HUES6 (cell line): ENCODE measurements around the gene LMF2.

ENCODE experiments used
- H3K27ac ChIP-seq: 2 replicates; pipeline ENCODE4 v1.7.0; 2013; ENCODE audit warnings: low read depth, mild to moderate bottlenecking, low read length, inconsistent platforms
- H3K27me3 ChIP-seq: 2 replicates; pipeline ENCODE4 v1.6.1; 2013; ENCODE audit warnings: low read length; ENCODE audit not compliant: control insufficient read depth, insufficient read depth
- H3K36me3 ChIP-seq: 2 replicates; pipeline ENCODE4 v1.6.1; 2013; ENCODE audit warnings: low read length; ENCODE audit not compliant: control insufficient read depth, insufficient read depth
- H3K4me1 ChIP-seq: 2 replicates; pipeline ENCODE4 v1.6.1; 2013; ENCODE audit warnings: low read length; ENCODE audit not compliant: control insufficient read depth, insufficient read depth
- H3K4me3 ChIP-seq: 2 replicates; pipeline ENCODE4 v1.5.1; 2013; ENCODE audit warnings: low read depth, low read length
- H3K9ac ChIP-seq: one replicate; pipeline ENCODE4 v1.6.1; 2013; ENCODE audit warnings: mild to moderate bottlenecking, low read length
- H3K9me3 ChIP-seq: 2 replicates; pipeline ENCODE4 v1.6.1; 2013; ENCODE audit warnings: low read depth, low read length; ENCODE audit not compliant: control insufficient read depth, insufficient read depth

Gene LMF2

DNA sequence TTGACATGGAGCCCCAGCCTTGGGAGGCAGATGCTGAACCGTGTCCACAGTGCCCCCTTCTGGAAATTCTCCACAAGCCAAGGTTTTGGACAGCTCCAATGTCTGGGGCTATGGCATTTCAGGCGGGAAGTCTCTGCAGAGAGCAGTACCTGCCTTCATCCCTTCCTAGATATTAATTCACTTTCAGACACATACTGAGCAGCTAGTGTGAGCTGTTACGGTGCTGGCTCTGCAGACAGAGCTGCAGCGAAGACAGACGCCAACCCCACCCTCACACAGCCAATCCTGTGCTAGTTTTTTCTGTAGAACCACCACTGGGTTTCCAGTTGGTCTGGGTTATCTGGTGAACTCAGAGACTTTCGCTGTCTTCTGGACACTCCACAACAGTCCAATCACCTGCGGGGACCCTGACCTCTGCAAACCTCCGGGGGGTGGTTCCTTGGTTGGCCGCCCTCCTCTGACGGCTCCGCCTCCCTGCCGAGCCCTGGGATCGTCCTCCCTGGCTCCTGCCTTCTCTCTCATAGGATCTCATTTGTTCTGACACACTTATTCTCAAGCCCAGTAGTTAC lies 9.1 kb downstream of the LMF2 start:
- H3K9me3 ChIP-seq: no peaks in the 10 kb centered on the region
- H3K4me1 ChIP-seq: peaks cover 6% of the 10 kb centered on the region; the same call in 1 of the 2 replicates
- peak overlapping the region; percentile 5 for H3K9ac ChIP-seq
- H3K36me3 ChIP-seq: peaks cover 7% of the 10 kb centered on the region
- no peak overlapping the region for H3K27ac ChIP-seq
- H3K27me3 ChIP-seq: no peaks in the 10 kb centered on the region
- peak overlapping the region; percentile 14; the same call in 1 of the 2 replicates for H3K4me3 ChIP-seq

DNA sequence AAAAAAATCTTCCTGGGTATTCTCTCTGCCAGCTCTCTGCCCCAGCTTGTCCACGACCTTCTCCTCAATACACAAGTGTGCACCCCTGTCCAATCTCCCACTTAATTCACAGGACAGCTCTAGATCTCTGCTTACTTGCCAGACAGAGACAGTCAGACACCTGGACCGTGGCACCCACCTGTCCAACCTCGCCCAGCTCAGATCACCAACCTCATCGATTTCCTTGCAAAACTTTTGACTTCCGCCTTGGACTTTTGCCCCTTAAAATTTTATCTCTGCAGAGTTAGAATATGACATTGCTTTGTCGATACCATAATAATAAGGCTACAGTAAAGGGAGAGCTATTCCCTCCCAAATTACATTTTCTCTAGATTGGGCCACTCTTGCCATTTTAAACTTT lies 10.4 kb downstream of the LMF2 start:
- H3K4me3 ChIP-seq: no peak overlapping the region
- 0 out of 2 replicates have a peak, but pooled peaks cover under 1% of the 10 kb centered on the region for H3K36me3 ChIP-seq
- H3K4me1 ChIP-seq: peaks cover 6% of the 10 kb centered on the region; the same call in 1 of the 2 replicates
- H3K9me3 ChIP-seq: no peaks in the 10 kb centered on the region
- H3K9ac ChIP-seq: no peak overlapping the region
- H3K27me3 ChIP-seq: no peaks in the 10 kb centered on the region
- no peak overlapping the region for H3K27ac ChIP-seq

DNA sequence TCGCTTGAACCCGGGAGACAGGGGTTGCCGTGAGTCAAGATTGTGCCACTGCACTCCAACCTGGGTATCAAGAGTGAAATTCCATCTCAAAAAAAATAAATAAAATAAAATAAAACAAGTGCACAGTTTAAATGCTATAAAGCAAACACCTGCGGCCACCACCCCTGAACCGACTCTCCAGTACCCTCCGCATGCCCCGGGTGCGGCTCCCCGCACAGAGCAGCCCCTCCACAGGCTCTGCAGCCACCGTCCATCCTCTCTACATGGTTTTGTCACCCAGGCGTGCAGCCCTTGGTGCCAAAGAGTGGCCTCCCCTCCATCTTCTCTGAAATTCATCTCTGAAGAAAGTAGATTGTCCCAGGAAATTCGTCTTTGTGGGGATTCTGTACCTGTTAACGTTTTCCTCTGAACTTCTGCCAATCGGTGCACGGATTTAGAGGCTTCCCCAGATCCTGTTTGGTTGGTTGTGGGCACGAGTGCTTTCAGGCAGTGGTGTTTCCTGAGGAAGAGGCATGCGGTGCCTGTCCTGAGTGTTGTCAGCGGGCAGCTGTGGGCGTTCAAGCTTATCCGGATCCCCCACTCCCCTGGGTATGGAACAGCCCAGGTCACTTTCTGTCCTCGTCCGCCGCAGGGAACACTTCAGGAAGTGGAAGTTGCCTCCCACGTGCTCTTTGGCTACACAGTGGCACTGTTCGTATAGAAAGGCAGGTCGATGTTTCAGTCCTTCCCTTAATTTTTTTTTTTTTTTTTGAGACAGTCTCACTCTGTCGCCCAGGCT lies 16.8 kb downstream of the LMF2 start:
- H3K9me3 ChIP-seq: no peaks in the 10 kb centered on the region
- no peaks in the 10 kb centered on the region for H3K36me3 ChIP-seq
- no peaks in the 10 kb centered on the region; the same call in 1 of the 2 replicates for H3K27me3 ChIP-seq
- no peak overlapping the region for H3K4me3 ChIP-seq
- no peak overlapping the region for H3K27ac ChIP-seq
- H3K4me1 ChIP-seq: peaks cover 6% of the 10 kb centered on the region; the same call in 1 of the 2 replicates
- no peak overlapping the region for H3K9ac ChIP-seq

DNA sequence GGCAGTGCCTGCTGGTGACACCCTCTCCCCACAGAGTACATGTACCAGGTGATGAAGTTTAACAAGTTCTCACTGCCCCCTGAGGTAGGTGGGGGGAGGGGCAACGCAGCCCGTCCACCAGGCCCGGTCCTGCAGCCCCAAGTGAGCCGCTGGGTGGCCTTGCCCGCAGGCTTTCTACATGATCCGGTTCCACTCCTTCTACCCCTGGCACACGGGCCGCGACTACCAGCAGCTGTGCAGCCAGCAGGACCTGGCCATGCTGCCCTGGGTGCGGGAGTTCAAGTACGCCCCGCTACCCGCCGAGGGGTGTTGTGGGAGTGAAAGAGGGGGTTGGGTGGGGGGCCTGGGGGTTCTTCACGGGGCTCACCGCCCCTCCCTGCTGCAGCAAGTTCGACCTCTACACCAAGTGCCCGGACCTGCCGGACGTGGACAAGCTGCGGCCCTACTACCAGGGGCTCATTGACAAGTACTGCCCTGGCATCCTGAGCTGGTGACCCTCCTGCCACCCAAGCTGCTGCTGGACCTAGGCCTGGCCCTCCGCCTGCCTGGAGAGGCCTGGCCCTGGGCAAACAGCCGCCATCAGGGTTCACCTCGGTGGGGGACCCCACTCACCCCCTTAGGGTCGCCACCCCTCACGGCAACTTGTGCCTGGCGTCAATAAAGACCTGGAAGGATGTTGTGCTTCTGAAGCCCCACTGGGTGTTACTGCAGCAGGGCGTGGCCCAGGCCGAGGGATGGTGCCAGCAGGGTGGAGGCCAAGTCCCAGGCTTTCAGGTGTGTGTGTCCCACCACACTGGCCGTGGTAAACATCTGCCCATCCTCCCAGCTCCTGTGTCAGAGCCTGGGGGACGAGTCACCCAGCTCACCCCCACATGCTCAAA lies 17.9 kb downstream of the LMF2 start:
- Histone ChIP-seq H3K4me3 (no peak overlapping the region), H3K27ac (no peak overlapping the region), H3K27me3 (no peaks in the 10 kb centered on the region; the same call in 1 of the 2 replicates), H3K36me3 (no peaks in the 10 kb centered on the region), H3K9me3 (no peaks in the 10 kb centered on the region), H3K9ac (no peak overlapping the region), H3K4me1 (peaks cover 10% of the 10 kb centered on the region; the same call in 1 of the 2 replicates)

DNA sequence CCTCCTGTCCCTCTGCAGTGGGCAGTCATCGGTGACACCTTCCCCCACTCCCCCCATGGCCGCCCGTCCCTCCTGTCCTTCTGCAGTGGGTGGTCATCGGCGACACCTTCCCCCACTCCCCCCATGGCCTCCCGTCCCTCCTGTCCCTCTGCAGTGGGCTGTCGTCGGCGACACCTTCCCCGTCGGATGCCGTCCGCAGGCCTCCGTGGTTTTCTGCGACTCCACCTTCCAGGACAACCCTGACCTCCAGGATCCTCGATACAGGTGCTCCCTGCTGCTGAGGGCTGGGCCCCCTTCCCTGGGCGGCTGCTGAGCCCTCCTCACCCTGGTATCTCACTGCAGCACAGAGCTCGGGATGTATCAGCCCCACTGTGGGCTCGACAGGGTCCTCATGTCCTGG lies 18.6 kb downstream of the LMF2 start:
- Histone ChIP-seq H3K9ac (no peak overlapping the region), H3K36me3 (no peaks in the 10 kb centered on the region), H3K4me1 (peaks cover 10% of the 10 kb centered on the region; the same call in 1 of the 2 replicates), H3K9me3 (no peaks in the 10 kb centered on the region), H3K27me3 (no peaks in the 10 kb centered on the region; the same call in 1 of the 2 replicates), H3K27ac (no peak overlapping the region), H3K4me3 (no peak overlapping the region)

DNA sequence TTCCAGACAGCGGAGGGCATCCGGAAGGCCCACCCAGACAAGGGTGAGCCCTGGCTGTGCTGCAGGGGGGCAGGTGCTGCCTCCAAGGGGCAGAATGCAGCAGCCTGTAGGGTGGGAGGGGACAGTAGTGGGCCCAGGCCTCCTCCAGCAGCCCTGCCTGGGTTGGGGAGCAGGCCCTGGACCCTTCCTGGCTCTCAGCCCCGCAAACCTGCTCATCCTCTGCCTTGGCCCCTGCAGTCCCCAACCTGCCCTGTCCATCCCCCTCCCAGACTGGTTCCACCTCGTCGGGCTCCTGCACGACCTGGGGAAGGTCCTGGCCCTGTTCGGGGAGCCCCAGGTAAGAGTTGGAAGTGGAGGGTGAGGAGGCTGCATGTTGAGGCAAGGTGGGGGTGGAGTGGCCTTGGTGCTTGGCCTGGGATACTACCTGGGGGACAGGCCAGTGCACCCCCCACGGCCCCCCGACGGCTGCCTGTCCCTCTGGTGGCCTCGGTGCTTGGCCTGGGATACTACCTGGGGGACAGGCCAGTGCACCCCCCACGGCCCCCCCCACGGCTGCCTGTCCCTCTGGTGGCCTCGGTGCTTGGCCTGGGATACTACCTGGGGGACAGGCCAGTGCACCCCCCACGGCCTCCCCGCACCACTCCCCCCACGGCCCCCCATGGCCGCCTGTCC lies 19.4 kb downstream of the LMF2 start:
- H3K9ac ChIP-seq: no peak overlapping the region
- H3K27me3 ChIP-seq: peaks cover 2% of the 10 kb centered on the region; the same call in 1 of the 2 replicates
- peaks cover 10% of the 10 kb centered on the region; the same call in 1 of the 2 replicates for H3K4me1 ChIP-seq
- H3K36me3 ChIP-seq: peaks cover under 1% of the 10 kb centered on the region; the same call in 1 of the 2 replicates
- H3K9me3 ChIP-seq: no peaks in the 10 kb centered on the region
- H3K4me3 ChIP-seq: no peak overlapping the region
- no peak overlapping the region for H3K27ac ChIP-seq

DNA sequence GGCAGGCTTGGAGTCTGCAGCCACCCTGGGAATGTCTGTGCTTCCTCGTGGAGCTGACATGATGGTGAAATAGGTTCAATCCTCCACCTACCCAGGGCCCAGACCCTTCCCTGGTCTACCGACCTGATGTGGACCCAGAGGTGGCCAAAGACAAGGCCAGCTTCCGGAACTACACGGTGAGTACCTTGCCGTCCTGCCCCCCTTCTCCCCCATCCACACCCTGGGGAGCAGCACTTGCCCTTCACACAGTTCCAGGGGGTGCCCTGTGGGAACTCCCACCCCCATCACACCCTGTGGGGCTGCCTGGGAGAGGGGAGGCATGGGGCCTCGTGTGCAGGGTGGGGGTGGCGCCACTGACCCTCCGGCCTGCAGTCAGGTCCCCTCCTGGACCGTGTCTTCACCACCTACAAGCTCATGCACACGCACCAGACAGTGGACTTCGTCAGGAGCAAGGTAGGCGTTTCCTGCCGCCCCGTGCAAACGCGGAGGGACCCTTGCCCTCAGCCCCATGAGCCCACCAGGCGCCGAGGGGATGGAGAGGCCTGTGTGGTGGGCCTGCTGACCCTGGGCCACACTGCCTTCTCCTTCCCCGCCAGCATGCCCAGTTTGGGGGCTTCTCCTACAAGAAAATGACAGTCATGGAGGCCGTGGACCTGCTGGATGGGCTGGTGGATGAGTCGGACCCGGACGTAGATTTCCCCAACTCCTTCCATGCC lies 20.1 kb downstream of the LMF2 start:
- Histone ChIP-seq H3K4me1 (peaks cover 10% of the 10 kb centered on the region; the same call in 1 of the 2 replicates), H3K9me3 (no peaks in the 10 kb centered on the region), H3K27me3 (peaks cover 3% of the 10 kb centered on the region; the same call in 1 of the 2 replicates), H3K36me3 (peaks cover 5% of the 10 kb centered on the region; the same call in 1 of the 2 replicates), H3K27ac (no peak overlapping the region), H3K9ac (no peak overlapping the region), H3K4me3 (no peak overlapping the region)

DNA sequence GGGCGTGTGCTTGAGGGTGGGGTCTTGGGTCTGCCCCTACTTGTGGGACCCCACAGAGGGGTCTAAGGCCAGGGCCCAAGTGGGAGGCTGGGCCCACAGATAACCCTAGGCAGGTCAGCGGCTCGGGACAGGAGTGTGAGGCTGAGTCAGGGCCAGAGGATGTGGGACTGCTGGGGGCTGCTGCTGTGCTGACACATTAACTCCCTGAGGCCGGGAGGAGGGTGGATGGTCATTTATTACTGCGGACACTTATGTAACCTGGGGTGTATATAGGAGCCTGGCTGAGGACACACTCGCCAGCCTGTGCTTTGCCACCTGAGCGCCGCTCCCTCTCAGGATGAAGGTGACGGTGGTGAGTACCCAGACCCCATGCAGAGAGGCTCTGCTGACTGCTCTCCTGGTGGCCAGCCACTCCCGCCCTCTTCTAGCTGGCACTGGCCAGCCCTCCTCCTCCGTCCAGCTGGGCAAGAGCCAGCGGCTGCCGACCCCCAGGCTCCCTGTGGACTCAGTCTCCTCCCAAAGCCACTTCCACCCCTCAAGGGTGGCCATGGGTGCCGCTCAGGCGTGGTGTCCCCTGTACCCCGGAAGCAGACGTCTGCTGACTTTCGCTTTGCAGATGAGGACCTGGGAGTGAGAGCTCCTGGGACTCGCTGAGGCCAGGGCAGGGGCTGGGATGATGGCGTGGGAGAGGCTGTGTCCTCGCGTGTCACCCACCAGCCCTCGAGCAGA lies 20.8 kb downstream of the LMF2 start, which contains the start of gene MIOX:
Gene MIOX, plus strand, starts transcription at position 299 of the 729 bp plus-strand sequence. Its CDS starts 39 bp downstream, at position 338.
- H3K27me3 ChIP-seq: peaks cover 10% of the 10 kb centered on the region; the same call in 1 of the 2 replicates
- no peak within 1 kb of the TSS for H3K4me3 ChIP-seq
- H3K9me3 ChIP-seq: no peaks in the 10 kb centered on the region
- peaks cover 5% of the 10 kb centered on the region; the same call in 1 of the 2 replicates for H3K36me3 ChIP-seq
- peaks cover 16% of the 10 kb centered on the region for H3K4me1 ChIP-seq
- H3K9ac ChIP-seq: no peak within 1 kb of the TSS
- no peak within 1 kb of the TSS for H3K27ac ChIP-seq

DNA sequence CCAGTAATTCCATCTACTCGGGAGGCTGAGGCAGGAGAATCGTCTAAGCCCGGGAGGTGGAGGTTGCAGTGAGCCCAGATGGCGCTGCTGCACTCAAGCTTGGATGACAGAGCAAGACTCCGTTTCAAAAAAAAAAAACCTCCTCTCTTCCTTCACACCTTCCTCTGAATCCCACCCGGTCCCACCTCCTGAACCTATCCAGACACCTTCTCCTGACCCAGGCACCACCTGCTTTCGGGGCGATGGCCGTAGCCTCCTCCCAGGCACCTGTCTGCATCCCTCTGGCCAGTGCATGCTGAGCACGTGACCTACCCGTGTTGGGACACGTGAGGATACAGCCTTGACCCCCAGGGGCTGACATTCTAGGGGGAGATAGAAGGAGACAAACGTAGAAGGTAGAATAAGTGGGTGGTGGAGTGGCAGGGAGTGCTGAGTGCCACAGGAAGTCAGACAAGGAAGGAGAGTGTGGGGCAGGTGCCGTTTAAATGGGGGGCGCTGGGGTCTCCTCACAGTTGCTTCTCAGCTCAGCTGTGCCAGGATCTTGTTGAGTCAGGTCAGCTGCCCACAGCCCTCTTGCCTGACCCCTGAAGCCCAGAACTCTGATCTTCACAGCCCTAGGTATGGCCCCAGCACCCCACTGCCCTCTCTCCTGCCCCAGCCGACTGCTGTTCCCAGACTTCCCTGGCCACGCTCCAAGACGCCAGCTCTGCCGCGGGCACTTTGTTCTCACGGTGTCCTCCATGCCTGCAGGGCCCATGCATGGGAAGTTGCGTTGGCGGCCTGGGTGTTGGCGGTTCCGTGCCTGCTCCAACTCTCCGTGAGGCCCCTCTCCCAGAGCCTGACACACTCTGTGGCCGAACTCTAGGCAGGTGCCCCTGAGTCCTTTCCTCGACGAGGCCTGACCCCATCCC lies 22.0 kb downstream of the LMF2 start:
- no peak overlapping the region for H3K4me3 ChIP-seq
- H3K9me3 ChIP-seq: no peaks in the 10 kb centered on the region
- H3K27ac ChIP-seq: no peak overlapping the region
- peaks cover 18% of the 10 kb centered on the region for H3K27me3 ChIP-seq
- H3K4me1 ChIP-seq: peaks cover 16% of the 10 kb centered on the region
- H3K36me3 ChIP-seq: peaks cover 5% of the 10 kb centered on the region; the same call in 1 of the 2 replicates
- no peak overlapping the region for H3K9ac ChIP-seq
